ENCODE measurements around the gene MDN1. TPM values are rescaled to one million over a fixed set of nuclear protein-coding genes. Genes with fewer than 3 reads are reported as not detected.

MDN1 gene
- total and polyA plus RNA-seq, 8 donors, result 24.6 to 42.2 (median 39.7) TPM

DNA sequence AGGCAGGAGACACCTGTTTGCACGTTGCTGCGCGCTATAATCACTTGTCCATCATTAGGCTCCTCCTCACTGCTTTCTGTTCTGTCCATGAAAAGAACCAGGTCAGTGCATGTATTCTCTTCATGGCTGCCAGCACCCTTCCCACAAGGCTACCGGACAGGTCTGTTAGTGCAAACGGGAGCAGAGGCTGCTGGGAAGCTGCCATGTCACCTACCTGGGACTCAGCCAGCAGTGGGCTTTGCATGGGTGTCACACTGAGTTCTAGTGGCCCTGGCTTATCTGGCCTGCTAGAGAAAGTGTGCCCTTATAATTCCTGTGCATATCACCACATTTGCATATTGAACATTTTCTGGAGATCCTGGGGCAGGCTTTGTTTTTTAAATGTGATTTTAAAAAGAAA is 205.8 kb downstream of the MDN1 start:
- H3K36me3 ChIP-seq, result no peaks in the 10 kb centered on the region
- no peak overlapping the region for H3K27ac ChIP-seq
- intact Hi-C loops (cut with DNase I), result loop anchor here in 1 of 2 donors (5.0 kb wide), 1 partner anchor 181 kb away; the partner anchor contains the start of gene ANKRD6
- no peaks in the 10 kb centered on the region for H3K27me3 ChIP-seq
- ATAC-seq, result no peak
- DNase-seq, result no peak
- H3K4me3 ChIP-seq, result no peak overlapping the region
- TF ChIP-seq CTCF (IDR thresholded peaks at IDR 0.05), result no peak
- H3K4me1 ChIP-seq, result no peaks in the 10 kb centered on the region
- no peaks in the 10 kb centered on the region for H3K9me3 ChIP-seq

DNA sequence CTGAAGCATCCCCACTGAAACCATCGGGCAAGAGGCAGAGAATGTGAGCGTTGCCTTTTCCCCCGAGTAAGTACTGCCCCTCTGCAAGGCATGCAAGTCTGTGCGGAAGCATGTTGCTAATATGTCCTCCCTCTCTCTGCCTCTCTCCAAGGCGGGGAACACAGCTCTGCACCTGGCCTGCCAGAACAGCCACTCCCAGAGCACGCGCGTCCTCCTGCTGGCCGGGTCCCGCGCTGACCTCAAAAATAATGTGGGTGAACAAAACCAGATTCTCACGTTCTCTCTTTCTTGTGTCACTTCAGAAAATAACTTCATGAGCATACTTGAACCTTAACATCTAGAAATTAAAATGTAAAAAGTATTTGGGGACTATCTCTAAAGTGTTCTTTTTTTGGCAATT is 207.5 kb downstream of the MDN1 start:
- ATAC-seq (no peak), DNase-seq (no peak)
- no peak overlapping the region for H3K27ac ChIP-seq
- no peaks in the 10 kb centered on the region for H3K4me1 ChIP-seq
- TF ChIP-seq CTCF (IDR thresholded peaks at IDR 0.05), result no peak
- intact Hi-C loops (cut with DNase I), result loop anchor here in 1 of 2 donors (5.0 kb wide), 1 partner anchor 180 kb away; the partner anchor contains the start of gene ANKRD6
- no peaks in the 10 kb centered on the region for H3K36me3 ChIP-seq
- no peaks in the 10 kb centered on the region for H3K9me3 ChIP-seq
- no peaks in the 10 kb centered on the region for H3K27me3 ChIP-seq
- no peak overlapping the region for H3K4me3 ChIP-seq

GRCh38 chr6:89611666-89612065 is 207.9 kb downstream of the MDN1 start:
- no peak for TF ChIP-seq CTCF (IDR thresholded peaks at IDR 0.05)
- Histone ChIP-seq H3K27me3 (no peaks in the 10 kb centered on the region), H3K36me3 (no peaks in the 10 kb centered on the region), H3K9me3 (no peaks in the 10 kb centered on the region), H3K4me3 (no peak overlapping the region), H3K27ac (no peak overlapping the region), H3K4me1 (no peaks in the 10 kb centered on the region)
- no peak for DNase-seq
- intact Hi-C loops (cut with DNase I), result loop anchor here in 1 of 2 donors (5.0 kb wide), 1 partner anchor 179 kb away; the partner anchor contains the start of gene ANKRD6
- ATAC-seq, result no peak

GRCh38 chr6:89610149-89610642 is 209.4 kb downstream of the MDN1 start:
- Histone ChIP-seq H3K27me3 (no peaks in the 10 kb centered on the region), H3K4me3 (no peak overlapping the region), H3K36me3 (no peaks in the 10 kb centered on the region), H3K27ac (no peak overlapping the region), H3K4me1 (no peaks in the 10 kb centered on the region), H3K9me3 (no peaks in the 10 kb centered on the region)
- TF ChIP-seq CTCF (IDR thresholded peaks at IDR 0.05), result peak; percentile 63 to 88
- DNase-seq, result peak in 3 of 4 donors; percentile 33 to 91 (median 65)
- ATAC-seq, result peak; percentile 90
- intact Hi-C loops (cut with DNase I), result loop anchor here in 1 of 2 donors (5.0 kb wide), 1 partner anchor 178 kb away; the partner anchor contains the start of gene ANKRD6

- no peaks in the 10 kb centered on the region for H3K9me3 ChIP-seq
- DNase-seq, result no peak
- H3K4me3 ChIP-seq, result no peak overlapping the region
- no peaks in the 10 kb centered on the region for H3K4me1 ChIP-seq
- no peak for TF ChIP-seq CTCF (IDR thresholded peaks at IDR 0.05)
- no peak overlapping the region for H3K27ac ChIP-seq
- H3K36me3 ChIP-seq, result no peaks in the 10 kb centered on the region
- H3K27me3 ChIP-seq, result no peaks in the 10 kb centered on the region
- ATAC-seq, result no peak
- intact Hi-C loops (cut with DNase I), result loop anchor here in 1 of 2 donors (10.0 kb wide), 1 partner anchor 171 kb away; the partner anchor contains the start of gene ANKRD6
Observed at GRCh38 chr6:89605861-89606260, 213.7 kb downstream of the MDN1 start.
